Liver (tissue), 9 donors: Measurements from ENCODE around the gene JOSD2. TPM values are rescaled to one million over a fixed set of nuclear protein-coding genes. Genes with fewer than 3 reads are reported as not detected.

ENCODE experiments used
- DNase-seq: peaks from one replicate; pipeline ENCODE4 v3.0.0-alpha.2; 2017; ENCODE audit warnings: low spot score
- H3K27ac ChIP-seq, 2 donors: one replicate each; pipeline ENCODE4 v1.7.0; 2013; ENCODE audit warnings: inconsistent platforms in 2 of 2, low read length in 2 of 2, control low read depth in 1 of 2, low read depth in 1 of 2, mild to moderate bottlenecking in 1 of 2
- H3K27me3 ChIP-seq, 4 donors: one replicate each; pipeline versions ENCODE4 v1.6.1 to v1.7.0; 2013; ENCODE audit warnings: low read length in 3 of 4, inconsistent platforms in 1 of 4, mild to moderate bottlenecking in 1 of 4, moderate library complexity in 1 of 4; ENCODE audit not compliant: control insufficient read depth in 4 of 4, insufficient read depth in 4 of 4
- H3K36me3 ChIP-seq, 4 donors: one replicate each; pipeline versions ENCODE4 v1.6.1 to v1.7.0; 2013; ENCODE audit warnings: low read length in 3 of 4, mild to moderate bottlenecking in 3 of 4, low read depth in 1 of 4, moderate library complexity in 1 of 4; ENCODE audit not compliant: control insufficient read depth in 4 of 4, insufficient read depth in 3 of 4
- H3K4me1 ChIP-seq, 4 donors: one replicate each; pipeline versions ENCODE4 v1.6.1 to v1.7.0; 2013; ENCODE audit warnings: low read length in 3 of 4, mild to moderate bottlenecking in 3 of 4, moderate library complexity in 1 of 4; ENCODE audit not compliant: control insufficient read depth in 4 of 4, insufficient read depth in 4 of 4
- H3K4me3 ChIP-seq, 3 donors: one replicate each; pipeline versions ENCODE4 v1.6.1 to v1.7.0; 2013; ENCODE audit warnings: low read length in 3 of 3, control low read depth in 1 of 3, low read depth in 1 of 3, mild to moderate bottlenecking in 1 of 3
- H3K9ac ChIP-seq, 2 donors: one replicate each; pipeline ENCODE4 v1.7.0; 2013; ENCODE audit warnings: low read length in 2 of 2, mild to moderate bottlenecking in 2 of 2, moderate library complexity in 2 of 2, control low read depth in 1 of 2, low read depth in 1 of 2
- H3K9me3 ChIP-seq, 4 donors: one replicate each; pipeline versions ENCODE4 v1.6.1 to v1.7.0; 2013; ENCODE audit warnings: low read length in 3 of 4; ENCODE audit not compliant: control insufficient read depth in 4 of 4
- CTCF ChIP-seq: fragments of 150-350 bp; IDR thresholded peaks from 2 replicates; pipeline ENCODE4 v1.5.1; 2017; ENCODE audit warnings: improper control_type of control experiment, low read depth, low read length; ENCODE audit not compliant: missing input control
- EGR1 ChIP-seq, 2 donors: IDR thresholded peaks; 2 replicates each; pipeline ENCODE4 v1.6.1; 2016 to 2018; ENCODE audit warnings: antibody characterized with exemption in 2 of 2, low read depth in 2 of 2
- GABPA ChIP-seq, 2 donors: IDR thresholded peaks in 1 of 2; conservative IDR thresholded peaks in 1 of 2; 2 replicates each; pipeline ENCODE4 v1.6.1; 2016; ENCODE audit warnings: antibody characterized with exemption in 2 of 2, mild to moderate bottlenecking in 1 of 2, moderate library complexity in 1 of 2
- HNF4A ChIP-seq, 2 donors: conservative IDR thresholded peaks; 2 replicates each; pipeline ENCODE4 v1.6.1; 2016; ENCODE audit warnings: antibody characterized with exemption in 2 of 2, mild to moderate bottlenecking in 2 of 2
- HNF4G ChIP-seq: IDR thresholded peaks from 2 replicates; pipeline ENCODE4 v1.6.1; 2016; ENCODE audit warnings: antibody characterized with exemption
- JUND ChIP-seq, 2 donors: IDR thresholded peaks; 2 replicates each; pipeline ENCODE4 v1.6.1; 2016; ENCODE audit warnings: antibody characterized with exemption in 2 of 2
- MAX ChIP-seq: IDR thresholded peaks from 2 replicates; pipeline ENCODE4 v1.6.1; 2016; ENCODE audit warnings: antibody characterized with exemption
- NR2F2 ChIP-seq: IDR thresholded peaks from 2 replicates; pipeline ENCODE4 v1.6.1; 2016; ENCODE audit warnings: antibody characterized with exemption
- RAD21 ChIP-seq, 2 donors: IDR thresholded peaks; 2 replicates each; pipeline ENCODE4 v1.6.1; 2016; ENCODE audit warnings: antibody characterized with exemption in 2 of 2, mild to moderate bottlenecking in 2 of 2
- REST ChIP-seq: IDR thresholded peaks from 2 replicates; pipeline ENCODE4 v1.6.1; 2016; ENCODE audit warnings: antibody characterized with exemption, mild to moderate bottlenecking
- RXRA ChIP-seq, 2 donors: IDR thresholded peaks; 2 replicates each; pipeline ENCODE4 v1.6.1; 2017 to 2018; ENCODE audit warnings: antibody characterized with exemption in 2 of 2, mild to moderate bottlenecking in 1 of 2
- TAF1 ChIP-seq: conservative IDR thresholded peaks from 2 replicates; pipeline ENCODE4 v1.6.1; 2016; ENCODE audit warnings: antibody characterized with exemption, mild to moderate bottlenecking
- ZBTB33 ChIP-seq: IDR thresholded peaks from 2 replicates; pipeline ENCODE4 v1.6.1; 2016; ENCODE audit warnings: antibody characterized with exemption
- WGBS: extraction: QIAGEN DNeasy Blood & Tissue Kit; methylation state at CpG from one replicate; pipeline ENCODE4 v1.1.7; 2013; 5-methylcytosine and 5-hydroxymethylcytosine counted together
- polyA plus RNA-seq, 2 donors: library from polyadenylated mRNA; stranded (reverse) in 1 of 2; unstranded in 1 of 2; fragments of 200-250 nt in 1 of 2; fragments of >200 nt in 1 of 2; fragmentation: Nextera tagmentation in 1 of 2; extraction: Ambion mirVana in 1 of 2; gene quantifications; one replicate each; pipeline versions ENCODE4 v1.2.1 to v1.2.3, GENCODE V29; 2013 to 2015
- total RNA-seq, 2 donors: library from RNA; depleted of rRNA; stranded (reverse); fragments of >200 nt; gene quantifications; one replicate each; pipeline ENCODE4 v1.2.3, GENCODE V29; 2014
- TF ChIP-seq, protein P1 (sequence below): IDR thresholded peaks from 2 replicates; pipeline ENCODE4 v1.6.1; 2016; ENCODE audit warnings: antibody characterized with exemption
- donor health status: healthy.
- donor health status: healthy.
- donor health status: healthy.
- donor health status: healthy.
- donor health status: healthy.

The JOSD2 gene
- total and polyA plus RNA-seq, 4 donors = 6.6 to 32.9 (median 20.0) TPM

GRCh38 chr19:50555450-50556281, 44.7 kb upstream of the JOSD2 start:
- no peaks in the 10 kb centered on the region for H3K36me3 ChIP-seq
- DNase-seq = no peak
- no peaks in the 10 kb centered on the region for H3K9me3 ChIP-seq
- no peak for TF ChIP-seq CTCF
- peaks cover 0 to 11% (median 2%) of the 10 kb centered on the region in 4 donors for H3K4me1 ChIP-seq
- H3K9ac ChIP-seq = no peak overlapping the region
- H3K27ac ChIP-seq = no peak overlapping the region
- H3K27me3 ChIP-seq = peaks cover 0 to 7% (median 5%) of the 10 kb centered on the region in 4 donors
- H3K4me3 ChIP-seq = peak overlapping the region in 1 of 3 donors; percentile 21
- 33% methylated on average over 28 of the region's 28 CpGs for WGBS

DNA sequence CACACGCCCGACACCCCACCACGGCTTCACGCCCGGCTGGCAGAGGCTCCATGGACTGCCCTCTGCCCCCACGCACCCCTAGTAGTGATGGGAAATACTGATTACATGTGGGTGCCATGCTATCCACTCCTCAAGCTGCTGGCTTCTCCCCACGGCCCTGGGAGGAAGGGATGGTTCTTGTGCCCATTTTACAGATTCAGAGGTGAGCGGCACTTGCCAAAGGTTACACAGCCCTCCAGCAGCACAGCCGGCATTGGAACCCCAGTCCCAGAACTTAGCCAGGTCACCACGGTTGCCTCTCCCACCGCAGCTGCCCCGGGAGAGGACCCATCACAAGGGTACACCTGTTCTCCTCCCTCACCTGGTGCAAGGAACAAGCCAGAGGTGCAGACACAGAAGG, 44.0 kb upstream of the JOSD2 start:
- Histone ChIP-seq H3K27ac (no peak overlapping the region), H3K36me3 (no peaks in the 10 kb centered on the region), H3K4me3 (no peak overlapping the region), H3K27me3 (peaks cover 0 to 7% (median 5%) of the 10 kb centered on the region in 4 donors), H3K4me1 (peaks cover 0 to 11% (median 2%) of the 10 kb centered on the region in 4 donors), H3K9ac (no peak overlapping the region), H3K9me3 (no peaks in the 10 kb centered on the region)
- TF ChIP-seq RAD21 (IDR thresholded peaks at IDR 0.05) = no peak
- no peak for TF ChIP-seq ZBTB33
- no peak for TF ChIP-seq NR2F2
- TF ChIP-seq REST = no peak
- TF ChIP-seq HNF4G = no peak
- no peak for TF ChIP-seq TAF1
- TF ChIP-seq RXRA (IDR thresholded peaks at IDR 0.05) = no peak
- TF ChIP-seq MAX = no peak
- TF ChIP-seq JUND (IDR thresholded peaks at IDR 0.05) = no peak
- TF ChIP-seq GABPA (IDR thresholded peaks at IDR 0.05 in 1 of 2, conservative IDR thresholded peaks at IDR 0.05 in 1 of 2) = no peak
- TF ChIP-seq CTCF = no peak
- no peak for TF ChIP-seq HNF4A (conservative IDR thresholded peaks at IDR 0.05)
- no peak for TF ChIP-seq EGR1 (IDR thresholded peaks at IDR 0.05; ENCODE audit: low read depth in 2 of 2)
- TF ChIP-seq, protein P1, sequence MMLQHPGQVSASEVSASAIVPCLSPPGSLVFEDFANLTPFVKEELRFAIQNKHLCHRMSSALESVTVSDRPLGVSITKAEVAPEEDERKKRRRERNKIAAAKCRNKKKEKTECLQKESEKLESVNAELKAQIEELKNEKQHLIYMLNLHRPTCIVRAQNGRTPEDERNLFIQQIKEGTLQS = no peak
- DNase-seq = no peak
- WGBS = 70% methylated on average over 12 of the region's 12 CpGs
